ENCODE measurements around the gene NOTUM. TPM values are rescaled to one million over a fixed set of nuclear protein-coding genes. Genes with fewer than 3 reads are reported as not detected.

NOTUM gene
- total RNA-seq, 1 experiment from 2014 or later, result not detected

GRCh38 chr17:81992306-81993102, 31.5 kb upstream of the NOTUM start:
- H3K27me3 ChIP-seq (replicated peaks; ENCODE audit: insufficient read depth, low read depth, low read length, poor library complexity), result no peaks in the 10 kb centered on the region
- DNase-seq (ENCODE audit: low spot score), result no peak
- no peak overlapping the region for H3K4me3 ChIP-seq (ENCODE audit: low read depth, low read length, poor library complexity, severe bottlenecking)
- intact Hi-C loops (cut with micrococcal nuclease; ENCODE audit: unreplicated experiment), result no loop called here
- BruUV-seq (replicated peaks), result no TSS peak
- H3K9me3 ChIP-seq (ENCODE audit: low read depth, low read length, poor library complexity, severe bottlenecking), result no peaks in the 10 kb centered on the region
- no peak overlapping the region for H3K27ac ChIP-seq (ENCODE audit: low read depth, low read length, poor library complexity, severe bottlenecking)
- ChIA-PET POLR2A (ENCODE audit: low non-redundant PET) (no interaction called here), CTCF (interaction anchor here (1.1 kb wide), 1 partner anchor 28 kb away, joined by 4 read pairs; no protein-coding TSS in a partner anchor)
- no peak for TF ChIP-seq CTCF (conservative IDR thresholded peaks at IDR 0.05; ENCODE audit: low read depth, low read length)
- no peak for TF ChIP-seq EZH2 (IDR thresholded peaks at IDR 0.05; ENCODE audit: borderline replicate concordance, low read depth, low read length, poor library complexity, severe bottlenecking)
- no peaks in the 10 kb centered on the region for H3K4me1 ChIP-seq (ENCODE audit: insufficient read depth, low read length, poor library complexity, severe bottlenecking)
- H3K36me3 ChIP-seq (ENCODE audit: insufficient read depth, low read length, poor library complexity, severe bottlenecking), result no peaks in the 10 kb centered on the region

- no peak for TF ChIP-seq EZH2 (IDR thresholded peaks at IDR 0.05; ENCODE audit: borderline replicate concordance, low read depth, low read length, poor library complexity, severe bottlenecking)
- TF ChIP-seq CTCF (conservative IDR thresholded peaks at IDR 0.05; ENCODE audit: low read depth, low read length), result no peak
- no peak overlapping the region for H3K27ac ChIP-seq (ENCODE audit: low read depth, low read length, poor library complexity, severe bottlenecking)
- no peak for DNase-seq (ENCODE audit: low spot score)
- POLR2A ChIA-PET (ENCODE audit: low non-redundant PET), result no interaction called here
- H3K4me3 ChIP-seq (ENCODE audit: low read depth, low read length, poor library complexity, severe bottlenecking), result no peak overlapping the region
- H3K9me3 ChIP-seq (ENCODE audit: low read depth, low read length, poor library complexity, severe bottlenecking), result no peaks in the 10 kb centered on the region
- intact Hi-C loops (cut with micrococcal nuclease; ENCODE audit: unreplicated experiment), result no loop called here
- H3K27me3 ChIP-seq (replicated peaks; ENCODE audit: insufficient read depth, low read depth, low read length, poor library complexity), result no peaks in the 10 kb centered on the region
- no peaks in the 10 kb centered on the region for H3K4me1 ChIP-seq (ENCODE audit: insufficient read depth, low read length, poor library complexity, severe bottlenecking)
- CTCF ChIA-PET, result no interaction called here
- no TSS peak for BruUV-seq (replicated peaks)
- H3K36me3 ChIP-seq (ENCODE audit: insufficient read depth, low read length, poor library complexity, severe bottlenecking), result no peaks in the 10 kb centered on the region
Measured at GRCh38 chr17:81991684-81992305, 30.8 kb upstream of the NOTUM start.

GRCh38 chr17:81990836-81991683, 30.1 kb upstream of the NOTUM start:
- ChIA-PET CTCF (no interaction called here), POLR2A (ENCODE audit: low non-redundant PET) (no interaction called here)
- no peak overlapping the region for H3K4me3 ChIP-seq (ENCODE audit: low read depth, low read length, poor library complexity, severe bottlenecking)
- TF ChIP-seq EZH2 (IDR thresholded peaks at IDR 0.05; ENCODE audit: borderline replicate concordance, low read depth, low read length, poor library complexity, severe bottlenecking), result no peak
- TF ChIP-seq CTCF (conservative IDR thresholded peaks at IDR 0.05; ENCODE audit: low read depth, low read length), result no peak
- no peak overlapping the region for H3K27ac ChIP-seq (ENCODE audit: low read depth, low read length, poor library complexity, severe bottlenecking)
- H3K9me3 ChIP-seq (ENCODE audit: low read depth, low read length, poor library complexity, severe bottlenecking), result no peaks in the 10 kb centered on the region
- no TSS peak for BruUV-seq (replicated peaks)
- no peaks in the 10 kb centered on the region for H3K36me3 ChIP-seq (ENCODE audit: insufficient read depth, low read length, poor library complexity, severe bottlenecking)
- intact Hi-C loops (cut with micrococcal nuclease; ENCODE audit: unreplicated experiment), result no loop called here
- H3K4me1 ChIP-seq (ENCODE audit: insufficient read depth, low read length, poor library complexity, severe bottlenecking), result no peaks in the 10 kb centered on the region
- no peak for DNase-seq (ENCODE audit: low spot score)
- no peaks in the 10 kb centered on the region for H3K27me3 ChIP-seq (replicated peaks; ENCODE audit: insufficient read depth, low read depth, low read length, poor library complexity)

Measured in A673 (cell line).